ENCODE results near the gene PIAS4. TPM values are rescaled to one million over a fixed set of nuclear protein-coding genes. Genes with fewer than 3 reads are reported as not detected.

PIAS4 gene
- total RNA-seq, 1 experiment from 2014 or later: 45.9 TPM

- no peak for TF ChIP-seq E2F4 (CRISPR knock-in tag; IDR thresholded peaks at IDR 0.05; ENCODE audit: borderline replicate concordance, low read depth)
- no peak for TF ChIP-seq GTF2I (CRISPR knock-in tag; conservative IDR thresholded peaks at IDR 0.05)
- TF ChIP-seq IRF2 (CRISPR knock-in tag; IDR thresholded peaks at IDR 0.05; ENCODE audit: borderline replicate concordance, low read depth): no peak
- TF ChIP-seq, protein P1, sequence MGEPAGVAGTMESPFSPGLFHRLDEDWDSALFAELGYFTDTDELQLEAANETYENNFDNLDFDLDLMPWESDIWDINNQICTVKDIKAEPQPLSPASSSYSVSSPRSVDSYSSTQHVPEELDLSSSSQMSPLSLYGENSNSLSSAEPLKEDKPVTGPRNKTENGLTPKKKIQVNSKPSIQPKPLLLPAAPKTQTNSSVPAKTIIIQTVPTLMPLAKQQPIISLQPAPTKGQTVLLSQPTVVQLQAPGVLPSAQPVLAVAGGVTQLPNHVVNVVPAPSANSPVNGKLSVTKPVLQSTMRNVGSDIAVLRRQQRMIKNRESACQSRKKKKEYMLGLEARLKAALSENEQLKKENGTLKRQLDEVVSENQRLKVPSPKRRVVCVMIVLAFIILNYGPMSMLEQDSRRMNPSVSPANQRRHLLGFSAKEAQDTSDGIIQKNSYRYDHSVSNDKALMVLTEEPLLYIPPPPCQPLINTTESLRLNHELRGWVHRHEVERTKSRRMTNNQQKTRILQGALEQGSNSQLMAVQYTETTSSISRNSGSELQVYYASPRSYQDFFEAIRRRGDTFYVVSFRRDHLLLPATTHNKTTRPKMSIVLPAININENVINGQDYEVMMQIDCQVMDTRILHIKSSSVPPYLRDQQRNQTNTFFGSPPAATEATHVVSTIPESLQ (CRISPR knock-in tag; IDR thresholded peaks at IDR 0.05): no peak
- TF ChIP-seq HMGA2 (CRISPR knock-in tag; IDR thresholded peaks at IDR 0.05): no peak
Measured at GRCh38 chr19:3978145-3978544, 29.4 kb upstream of the PIAS4 start (continued).

DNA sequence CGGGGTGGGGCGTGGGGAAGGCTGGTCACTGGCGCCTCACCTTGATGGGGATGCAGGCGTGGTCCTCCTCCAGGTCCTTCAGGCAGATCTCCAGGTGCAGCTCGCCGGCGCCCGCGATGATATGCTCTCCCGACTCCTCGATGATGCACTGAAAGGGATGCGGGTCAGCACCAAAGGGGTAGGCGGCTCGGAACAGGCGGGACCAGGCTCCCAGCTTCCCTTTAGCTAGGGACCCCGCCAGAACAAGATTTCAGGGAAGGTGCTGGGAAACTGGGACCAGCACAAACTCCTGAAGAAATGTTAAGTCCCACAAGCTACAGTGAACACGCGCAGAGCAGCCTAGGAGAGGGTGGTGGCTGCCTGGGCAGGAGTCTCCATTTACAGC, 28.3 kb upstream of the PIAS4 start:
- DNase-seq (ENCODE audit: low spot score): no peak
- H3K4me1 Mint-ChIP-seq: peaks cover 22% of the 10 kb centered on the region
- ChIA-PET POLR2A (interaction anchor here (8.7 kb wide), 1 partner anchor 9 kb away, joined by 142 read pairs; the partner anchor contains the start of gene DAPK3), CTCF (interaction anchor here (2.2 kb wide), 1 partner anchor 8 kb away, joined by 18 read pairs; no protein-coding TSS in a partner anchor)
- H3K36me3 Mint-ChIP-seq: peaks cover 86% of the 10 kb centered on the region
- H3K27ac Mint-ChIP-seq: peak overlapping the region; percentile 27
- H3K27me3 Mint-ChIP-seq (ENCODE audit: low read depth): no peaks in the 10 kb centered on the region
- no peak for ATAC-seq
- no peak overlapping the region for H3K4me3 Mint-ChIP-seq
- TF ChIP-seq NR1H2 (CRISPR knock-in tag; IDR thresholded peaks at IDR 0.05): no peak
- TF ChIP-seq, protein P2, sequence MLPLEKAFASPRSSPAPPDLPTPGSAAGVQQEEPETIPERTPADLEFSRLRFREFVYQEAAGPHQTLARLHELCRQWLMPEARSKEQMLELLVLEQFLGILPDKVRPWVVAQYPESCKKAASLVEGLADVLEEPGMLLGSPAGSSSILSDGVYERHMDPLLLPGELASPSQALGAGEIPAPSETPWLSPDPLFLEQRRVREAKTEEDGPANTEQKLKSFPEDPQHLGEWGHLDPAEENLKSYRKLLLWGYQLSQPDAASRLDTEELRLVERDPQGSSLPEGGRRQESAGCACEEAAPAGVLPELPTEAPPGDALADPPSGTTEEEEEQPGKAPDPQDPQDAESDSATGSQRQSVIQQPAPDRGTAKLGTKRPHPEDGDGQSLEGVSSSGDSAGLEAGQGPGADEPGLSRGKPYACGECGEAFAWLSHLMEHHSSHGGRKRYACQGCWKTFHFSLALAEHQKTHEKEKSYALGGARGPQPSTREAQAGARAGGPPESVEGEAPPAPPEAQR (CRISPR knock-in tag; IDR thresholded peaks at IDR 0.05): no peak
- no peak for TF ChIP-seq TP53 (CRISPR knock-in tag; IDR thresholded peaks at IDR 0.05)
- no peak for TF ChIP-seq NFYB (CRISPR knock-in tag; conservative IDR thresholded peaks at IDR 0.05; ENCODE audit: low read depth)
- no peak for TF ChIP-seq MYBL2 (CRISPR knock-in tag; IDR thresholded peaks at IDR 0.05)
- H3K9me3 Mint-ChIP-seq: no peaks in the 10 kb centered on the region

GRCh38 chr19:3979674-3980352, 27.7 kb upstream of the PIAS4 start:
- DNase-seq (ENCODE audit: low spot score) (no peak), ATAC-seq (no peak)
- Mint-ChIP-seq H3K27ac (0 out of 2 replicates have a peak overlapping the region, but pooled peaks have one; percentile 27), H3K4me1 (peaks cover 25% of the 10 kb centered on the region), H3K4me3 (no peak overlapping the region), H3K9me3 (no peaks in the 10 kb centered on the region), H3K27me3 (ENCODE audit: low read depth) (no peaks in the 10 kb centered on the region), H3K36me3 (peaks cover 92% of the 10 kb centered on the region)
- POLR2A ChIA-PET: interaction anchor here (0.7 to 8.7 kb wide), 2 partner anchors 9 to 48 kb away, joined by 3 to 142 read pairs; partner anchors contain the start of gene DAPK3
- CTCF ChIA-PET: interaction anchor here (2.2 kb wide), 1 partner anchor 8 kb away, joined by 18 read pairs; no protein-coding TSS in a partner anchor
- no peak for TF ChIP-seq IRF2 (CRISPR knock-in tag; IDR thresholded peaks at IDR 0.05; ENCODE audit: borderline replicate concordance, low read depth)
- TF ChIP-seq E2F1 (CRISPR knock-in tag; IDR thresholded peaks at IDR 0.05): no peak
- no peak for TF ChIP-seq RORB (CRISPR knock-in tag; IDR thresholded peaks at IDR 0.05)
- TF ChIP-seq, protein P3, sequence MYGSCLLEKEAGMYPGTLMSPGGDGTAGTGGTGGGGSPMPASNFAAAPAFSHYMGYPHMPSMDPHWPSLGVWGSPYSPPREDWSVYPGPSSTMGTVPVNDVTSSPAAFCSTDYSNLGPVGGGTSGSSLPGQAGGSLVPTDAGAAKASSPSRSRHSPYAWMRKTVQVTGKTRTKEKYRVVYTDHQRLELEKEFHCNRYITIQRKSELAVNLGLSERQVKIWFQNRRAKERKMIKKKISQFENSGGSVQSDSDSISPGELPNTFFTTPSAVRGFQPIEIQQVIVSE (CRISPR knock-in tag; IDR thresholded peaks at IDR 0.05; ENCODE audit: borderline replicate concordance): no peak
- TF ChIP-seq JUN (CRISPR knock-in tag; IDR thresholded peaks at IDR 0.05): no peak
- TF ChIP-seq ZNF512 (CRISPR knock-in tag; IDR thresholded peaks at IDR 0.05; ENCODE audit: borderline replicate concordance): no peak
- TF ChIP-seq ZNF416 (CRISPR knock-in tag; IDR thresholded peaks at IDR 0.05): no peak
- TF ChIP-seq USF1 (CRISPR knock-in tag; IDR thresholded peaks at IDR 0.05): no peak
- TF ChIP-seq E2F5 (CRISPR knock-in tag; IDR thresholded peaks at IDR 0.05): no peak
- TF ChIP-seq TEAD1 (CRISPR knock-in tag; IDR thresholded peaks at IDR 0.05): no peak
- TF ChIP-seq GABPB1 (CRISPR knock-in tag; IDR thresholded peaks at IDR 0.05): no peak
- TF ChIP-seq, protein P4, sequence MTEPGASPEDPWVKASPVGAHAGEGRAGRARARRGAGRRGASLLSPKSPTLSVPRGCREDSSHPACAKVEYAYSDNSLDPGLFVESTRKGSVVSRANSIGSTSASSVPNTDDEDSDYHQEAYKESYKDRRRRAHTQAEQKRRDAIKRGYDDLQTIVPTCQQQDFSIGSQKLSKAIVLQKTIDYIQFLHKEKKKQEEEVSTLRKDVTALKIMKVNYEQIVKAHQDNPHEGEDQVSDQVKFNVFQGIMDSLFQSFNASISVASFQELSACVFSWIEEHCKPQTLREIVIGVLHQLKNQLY (CRISPR knock-in tag; IDR thresholded peaks at IDR 0.05): no peak
- no peak for TF ChIP-seq NR1H2 (CRISPR knock-in tag; IDR thresholded peaks at IDR 0.05)
- no peak for TF ChIP-seq MYBL2 (CRISPR knock-in tag; IDR thresholded peaks at IDR 0.05)
- no peak for TF ChIP-seq ZBTB21 (CRISPR knock-in tag; IDR thresholded peaks at IDR 0.05; ENCODE audit: borderline replicate concordance)

Data from WTC11 (cell line).